ENCODE measurements around the gene RARA. TPM values are rescaled to one million over a fixed set of nuclear protein-coding genes. Genes with fewer than 3 reads are reported as not detected.

RARA gene
- total and polyA plus RNA-seq, 12 donors: 11.2 to 34.0 (median 18.9) TPM

- WGBS, 2 donors: 70 to 74% methylated on average over 32 to 33 of the region's 33 CpGs
- ATAC-seq (peak; percentile 12 to 45 (median 19)), DNase-seq (peak in 1 of 2 donors; percentile 73)
- Histone ChIP-seq H3K27me3 (peaks cover 0 to 3% (median 0%) of the 10 kb centered on the region in 7 donors), H3K9me3 (no peaks in the 10 kb centered on the region), H3K4me1 (peaks cover 5 to 64% (median 41%) of the 10 kb centered on the region in 9 donors), H3K4me3 (no peak overlapping the region), H3K27ac (peak overlapping the region in 8 of 10 donors; percentile 10 to 62 (median 35)), H3K36me3 (peaks cover 0 to 59% (median 32%) of the 10 kb centered on the region in 9 donors)
- intact Hi-C loops (cut with DNase I): loop anchor here (1.0 to 10.0 kb wide), 11 partner anchors 53 to 206 kb away; partner anchors contain the start of gene TOP2A (in 2 of the 10)
- TF ChIP-seq CTCF (IDR thresholded peaks at IDR 0.05): no peak
Measured at GRCh38 chr17:40355804-40356758, 47.1 kb downstream of the RARA start.

GRCh38 chr17:40356990-40357881 is 48.3 kb downstream of the RARA start:
- intact Hi-C loops (cut with DNase I): loop anchor here in 8 of 10 donors (5.0 to 10.0 kb wide), 9 partner anchors 60 to 205 kb away; partner anchors contain the start of gene TOP2A (in 2 of the 8)
- no peak for TF ChIP-seq CTCF (IDR thresholded peaks at IDR 0.05)
- H3K27ac ChIP-seq: peak overlapping the region in 8 of 10 donors; percentile 10 to 62 (median 34)
- H3K9me3 ChIP-seq: no peaks in the 10 kb centered on the region
- no peak overlapping the region for H3K4me3 ChIP-seq
- 64 to 68% methylated on average over 19 of the region's 19 CpGs for WGBS, 2 donors
- DNase-seq (no peak), ATAC-seq (peak in 5 of 8 donors; percentile 1 to 27 (median 3))
- H3K4me1 ChIP-seq: peaks cover 5 to 54% (median 32%) of the 10 kb centered on the region in 9 donors
- H3K27me3 ChIP-seq: peaks cover 0 to 14% (median 0%) of the 10 kb centered on the region in 7 donors
- peaks cover 0 to 52% (median 25%) of the 10 kb centered on the region in 9 donors for H3K36me3 ChIP-seq

GRCh38 chr17:40358323-40359038 is 49.5 kb downstream of the RARA start:
- peaks cover 5 to 49% (median 32%) of the 10 kb centered on the region in 9 donors for H3K4me1 ChIP-seq
- peaks cover 0 to 40% (median 16%) of the 10 kb centered on the region in 9 donors for H3K36me3 ChIP-seq
- peak; percentile 98 to 100 (median 99) for TF ChIP-seq CTCF (IDR thresholded peaks at IDR 0.05)
- 10 to 13% methylated on average over 17 of the region's 17 CpGs for WGBS, 2 donors
- H3K9me3 ChIP-seq: no peaks in the 10 kb centered on the region
- peak overlapping the region in 5 of 10 donors; percentile 4 to 51 (median 33) for H3K27ac ChIP-seq
- H3K4me3 ChIP-seq: peak overlapping the region in 1 of 10 donors; percentile 10
- DNase-seq (peak; percentile 88 to 91), ATAC-seq (peak; percentile 54 to 77 (median 68))
- intact Hi-C loops (cut with DNase I): loop anchor here in 8 of 10 donors (1.0 to 10.0 kb wide), 15 partner anchors 55 to 204 kb away; partner anchors contain the start of gene TOP2A (in 2 of the 8)
- peaks cover 0 to 20% (median 0%) of the 10 kb centered on the region in 7 donors for H3K27me3 ChIP-seq
